Vagina (tissue), 2 donors: ENCODE data around the gene ZFP62.
A peak's percentile ranks its signal among the peaks of the same experiment; 100 is the strongest.

Experiments used
- CTCF ChIP-seq, 3 experiments: fragments of 450-650 bp in 2 of 3; fragments of 200-600 bp in 1 of 3; sonication (generic) in 1 of 3; IDR thresholded peaks; one replicate each; pipeline ENCODE4 v1.5.1; 2017 to 2019; ENCODE audit warnings: antibody characterized with exemption in 3 of 3, mild to moderate bottlenecking in 2 of 3, moderate library complexity in 2 of 3
- POLR2A ChIP-seq, 2 donors: fragments of 450-650 bp; IDR thresholded peaks; one replicate each; pipeline ENCODE4 v1.6.1; 2017; ENCODE audit warnings: antibody characterized with exemption in 2 of 2, mild to moderate bottlenecking in 2 of 2, moderate library complexity in 2 of 2
- POLR2AphosphoS5 ChIP-seq, 2 donors: sonication (generic); formaldehyde crosslinking; IDR thresholded peaks; one replicate each; pipeline ENCODE4 v1.9.0; 2017; ENCODE audit warnings: antibody characterized with exemption in 2 of 2, mild to moderate bottlenecking in 2 of 2, low read depth in 1 of 2; ENCODE audit not compliant: insufficient read depth in 1 of 2

DNA sequence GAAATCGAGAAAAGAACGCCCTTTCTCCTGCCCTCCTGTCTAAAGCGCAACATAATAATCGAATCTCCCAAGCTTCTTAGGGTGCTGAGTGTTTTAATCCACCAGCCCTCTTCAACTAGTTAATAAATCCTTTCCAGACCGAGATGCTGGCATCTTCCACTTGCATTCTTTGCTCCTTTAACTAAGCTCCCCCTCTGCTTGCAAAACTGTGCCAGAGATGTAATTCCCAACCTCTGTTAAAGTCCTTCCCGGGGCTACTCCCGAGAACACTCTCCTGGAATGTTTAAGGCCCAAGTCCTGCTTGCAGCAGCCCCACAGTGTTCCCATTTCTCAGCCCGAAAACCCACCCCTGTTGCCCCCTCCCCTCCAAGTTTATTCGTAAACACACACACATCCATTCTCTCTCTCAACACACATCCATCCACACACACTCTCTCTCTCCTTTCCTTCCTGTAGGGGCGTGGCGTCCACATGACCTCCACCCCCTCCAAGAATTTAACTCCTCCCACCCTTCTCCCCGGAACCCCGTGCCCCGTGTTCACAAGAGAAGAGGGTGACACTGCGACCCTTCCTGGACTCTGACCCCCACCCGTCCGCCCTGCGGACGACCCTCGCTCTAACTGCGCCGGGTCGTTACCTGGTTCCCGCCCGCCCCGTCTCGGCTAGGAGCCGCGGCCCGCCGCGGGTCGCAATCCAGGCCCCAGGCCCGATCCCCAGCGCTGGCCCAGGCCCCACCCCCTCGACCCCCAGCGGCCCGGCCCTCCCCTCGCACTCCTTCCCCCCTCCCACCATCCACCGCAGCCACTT, 51.5 kb downstream of the ZFP62 start:
- TF ChIP-seq CTCF (IDR thresholded peaks at IDR 0.05) (no peak), POLR2A (IDR thresholded peaks at IDR 0.05) (peak in 1 of 2 donors; percentile 40), POLR2AphosphoS5 (IDR thresholded peaks at IDR 0.05; ENCODE audit: insufficient read depth in 1 of 2, low read depth in 1 of 2) (no peak)
